Loucy (cell line): ENCODE measurements around the gene SNAPC2.
"Not testable (repeated sequence)": the region's sequence is repeated elsewhere in the genome, so short reads cannot be mapped to it uniquely, and the experiment has no call there.

Experiments
- H2AFZ ChIP-seq: fragments of 200-600 bp; sonication (generic); 2 replicates; pipeline ENCODE4 v1.6.0; 2016; ENCODE audit warnings: antibody characterized with exemption, mild to moderate bottlenecking, low read length, moderate library complexity
- H3F3A ChIP-seq: fragments of 200-600 bp; 2 replicates; pipeline ENCODE4 v1.6.0; 2016; ENCODE audit warnings: antibody characterized with exemption, low read depth, mild to moderate bottlenecking
- H3K27me3 ChIP-seq: fragments of 200-600 bp; sonication (generic); 2 replicates; pipeline ENCODE4 v1.6.1; 2014; ENCODE audit warnings: low read length, mild to moderate bottlenecking; ENCODE audit not compliant: insufficient read depth, poor library complexity, severe bottlenecking
- H3K36me3 ChIP-seq: fragments of 200-600 bp; sonication (generic); 2 replicates; pipeline ENCODE4 v1.6.1; 2016; ENCODE audit warnings: low read length; ENCODE audit not compliant: insufficient read depth
- H3K4me1 ChIP-seq: fragments of 200-600 bp; sonication (generic); 2 replicates; pipeline ENCODE4 v1.5.1; 2014; ENCODE audit warnings: low read length, mild to moderate bottlenecking; ENCODE audit not compliant: insufficient read depth, poor library complexity, severe bottlenecking
- H3K4me2 ChIP-seq: fragments of 200-600 bp; sonication (generic); 2 replicates; pipeline ENCODE4 v1.6.0; 2014; ENCODE audit warnings: antibody characterized with exemption, low read length, low read depth, mild to moderate bottlenecking; ENCODE audit not compliant: poor library complexity, severe bottlenecking
- H3K4me3 ChIP-seq: fragments of 200-600 bp; sonication (generic); 2 replicates; pipeline ENCODE4 v1.5.1; 2014; ENCODE audit warnings: low read length, mild to moderate bottlenecking, mixed read lengths; ENCODE audit not compliant: poor library complexity, severe bottlenecking
- H3K79me2 ChIP-seq: fragments of 200-600 bp; sonication (generic); 2 replicates; pipeline ENCODE4 v1.6.1; 2014; ENCODE audit warnings: low read length; ENCODE audit not compliant: insufficient read depth
- H3K9ac ChIP-seq: fragments of 200-600 bp; sonication (generic); 2 replicates; pipeline ENCODE4 v1.6.0; 2014; ENCODE audit warnings: mild to moderate bottlenecking, low read depth, low read length, moderate library complexity; ENCODE audit not compliant: poor library complexity, severe bottlenecking
- H3K9me2 ChIP-seq: fragments of 200-600 bp; sonication (generic); replicated peaks from 2 replicates; pipeline ENCODE4 v1.6.1; 2016; ENCODE audit warnings: low read depth, low read length, mixed read lengths
- H3K9me3 ChIP-seq: fragments of 200-600 bp; sonication (generic); 2 replicates; pipeline ENCODE4 v1.6.1; 2014; ENCODE audit warnings: mild to moderate bottlenecking, antibody characterized with exemption, low read length, low read depth; ENCODE audit not compliant: insufficient read depth
- H4K20me1 ChIP-seq: fragments of 200-600 bp; sonication (generic); 2 replicates; pipeline ENCODE4 v1.6.0; 2014; ENCODE audit warnings: antibody characterized with exemption, low read length, mild to moderate bottlenecking; ENCODE audit not compliant: insufficient read depth, poor library complexity, severe bottlenecking
- CTCF ChIP-seq: fragments of 200-600 bp; sonication (generic); conservative IDR thresholded peaks from 2 replicates; pipeline ENCODE4 v1.5.1; 2014; ENCODE audit warnings: mild to moderate bottlenecking, antibody characterized with exemption, low read length
- EZH2phosphoT487 ChIP-seq: fragments of 200-600 bp; IDR thresholded peaks from 2 replicates; pipeline ENCODE4 v1.6.1; 2018; ENCODE audit warnings: antibody characterized with exemption, mild to moderate bottlenecking, moderate library complexity, borderline replicate concordance

SNAPC2 gene

GRCh38 chr19:7928334-7928706, 8.2 kb downstream of the SNAPC2 start:
- no peak overlapping the region for H3K4me3 ChIP-seq
- H4K20me1 ChIP-seq, result no peaks in the 10 kb centered on the region
- H3K36me3 ChIP-seq, result peaks cover 17% of the 10 kb centered on the region; the same call in 1 of the 2 replicates
- no peaks in the 10 kb centered on the region for H3K27me3 ChIP-seq
- H3K79me2 ChIP-seq, result no peaks in the 10 kb centered on the region
- peaks cover 3% of the 10 kb centered on the region for H3K4me1 ChIP-seq
- H3F3A ChIP-seq, result no peaks in the 10 kb centered on the region
- no peak overlapping the region for H3K9ac ChIP-seq
- no peak overlapping the region for H2AFZ ChIP-seq
- TF ChIP-seq EZH2phosphoT487 (no peak), CTCF (no peak)
- no peaks in the 10 kb centered on the region for H3K9me2 ChIP-seq
- H3K9me3 ChIP-seq, result no peaks in the 10 kb centered on the region
- no peak overlapping the region for H3K4me2 ChIP-seq

GRCh38 chr19:7928741-7929701, 8.9 kb downstream of the SNAPC2 start:
- Histone ChIP-seq H3K79me2 (no peaks in the 10 kb centered on the region), H4K20me1 (no peaks in the 10 kb centered on the region), H3F3A (no peaks in the 10 kb centered on the region), H3K4me1 (peaks cover 3% of the 10 kb centered on the region), H3K27me3 (no peaks in the 10 kb centered on the region), H3K36me3 (peaks cover 24% of the 10 kb centered on the region; the same call in 1 of the 2 replicates), H3K9me2 (no peaks in the 10 kb centered on the region), H3K9me3 (no peaks in the 10 kb centered on the region), H3K9ac (no peak overlapping the region), H3K4me3 (no peak overlapping the region), H2AFZ (no peak overlapping the region), H3K4me2 (no peak overlapping the region)
- TF ChIP-seq CTCF (peak; percentile 67), EZH2phosphoT487 (no peak)

GRCh38 chr19:7930030-7930429, 9.9 kb downstream of the SNAPC2 start:
- H3K9me2 ChIP-seq, H3K9ac ChIP-seq, H4K20me1 ChIP-seq, H3K4me1 ChIP-seq, H2AFZ ChIP-seq, H3K4me3 ChIP-seq, H3F3A ChIP-seq, H3K79me2 ChIP-seq, H3K4me2 ChIP-seq, H3K9me3 ChIP-seq, H3K27me3 ChIP-seq: not testable (repeated sequence)
- peaks cover 28% of the 10 kb centered on the region; the same call in 1 of the 2 replicates for H3K36me3 ChIP-seq
